ENCODE results near the gene ESPNL.
"Not testable (repeated sequence)": the region's sequence is repeated elsewhere in the genome, so short reads cannot be mapped to it uniquely, and the experiment has no call there.

The ESPNL gene

DNA sequence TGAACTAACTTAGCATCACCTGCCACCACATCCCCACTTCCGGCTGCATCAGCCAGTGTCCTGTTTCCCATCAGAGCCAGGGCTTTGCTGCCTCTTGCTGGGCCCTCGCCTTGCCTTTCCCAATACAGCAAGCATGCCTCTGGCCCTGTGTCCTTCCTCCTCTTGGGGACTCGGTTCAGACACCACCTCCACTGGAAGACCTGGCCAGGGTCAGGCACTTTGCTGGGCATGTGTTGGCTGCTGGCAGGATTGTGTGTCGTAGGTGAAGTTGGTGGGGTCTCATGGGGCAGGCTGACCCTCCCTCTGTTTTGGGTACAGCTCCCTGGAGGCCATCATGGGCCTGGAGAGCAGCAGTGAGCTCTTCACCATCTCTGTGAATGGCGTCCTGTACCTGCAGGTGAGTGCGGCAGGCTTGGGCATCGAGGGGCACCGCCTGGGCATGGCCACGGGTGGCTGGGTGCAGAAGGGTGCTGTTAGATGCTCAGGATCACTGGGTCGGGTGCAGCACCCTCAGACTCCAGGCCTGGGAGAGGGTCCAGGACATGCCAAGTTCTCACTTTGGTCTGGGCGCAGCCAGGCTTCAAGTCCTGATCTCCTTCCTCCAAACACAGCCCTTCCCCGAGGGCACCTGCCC is 65.3 kb downstream of the ESPNL start:
- H3K4me1 ChIP-seq (ENCODE audit: control insufficient read depth, insufficient read depth, low read length): no peaks in the 10 kb centered on the region
- H3K4me3 ChIP-seq (ENCODE audit: low read depth, low read length): no peak overlapping the region
- H3K36me3 ChIP-seq (ENCODE audit: control insufficient read depth, insufficient read depth, low read length): peaks cover 2% of the 10 kb centered on the region
- H3K9me3 ChIP-seq (ENCODE audit: control insufficient read depth, insufficient read depth, low read length): no peaks in the 10 kb centered on the region
- H3K27me3 ChIP-seq (ENCODE audit: control insufficient read depth, insufficient read depth, low read length): peaks cover 28% of the 10 kb centered on the region
- H3K9ac ChIP-seq (ENCODE audit: low read depth, low read length): no peak overlapping the region

DNA sequence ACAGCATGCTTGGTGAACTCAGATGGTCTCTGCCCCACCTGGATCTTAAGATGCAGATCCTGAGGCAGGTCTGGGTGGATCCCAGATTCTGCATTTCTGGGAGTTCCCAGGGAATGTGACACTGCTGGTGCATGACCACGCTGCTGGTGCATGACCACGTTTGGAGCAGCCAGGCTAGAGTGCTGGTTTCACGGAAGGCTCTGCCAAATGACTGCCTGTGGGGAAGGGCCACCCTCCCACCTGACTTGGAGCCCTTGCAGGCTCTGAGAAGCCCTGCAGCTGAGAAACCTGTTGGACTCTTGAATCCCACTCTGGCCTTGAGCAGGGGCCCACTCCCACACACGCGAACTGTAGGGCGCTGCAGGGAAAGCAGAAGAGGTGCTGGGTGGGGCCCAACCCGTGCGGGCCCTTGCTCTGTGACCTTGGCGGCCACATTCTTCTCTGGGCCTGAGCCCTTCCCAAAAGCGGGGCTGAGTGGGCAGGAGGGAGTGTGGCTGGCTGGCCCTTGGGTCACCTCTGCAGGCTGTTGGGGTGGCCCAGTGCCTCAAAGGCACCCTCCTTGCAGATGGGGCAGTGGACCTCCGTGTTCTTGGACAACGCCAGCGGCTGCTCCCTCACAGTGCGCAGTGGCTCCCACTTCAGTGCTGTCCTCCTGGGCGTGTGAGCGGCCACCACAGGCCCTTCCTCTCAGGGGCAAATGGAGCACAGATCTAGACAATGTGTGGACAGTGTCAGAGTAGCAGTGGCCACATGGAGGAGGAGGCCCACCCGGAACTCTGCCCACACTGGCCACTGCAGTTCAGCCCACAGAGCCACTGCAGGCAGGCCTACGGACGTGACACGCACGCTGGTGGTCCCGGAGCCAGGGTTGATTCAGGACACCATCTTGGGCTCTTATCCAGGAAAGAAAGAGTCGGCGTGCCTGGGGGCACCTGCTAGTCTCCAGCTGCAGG is 66.5 kb downstream of the ESPNL start:
- Histone ChIP-seq H3K9ac (ENCODE audit: low read depth, low read length) (no peak overlapping the region), H3K4me3 (ENCODE audit: low read depth, low read length) (no peak overlapping the region), H3K36me3 (ENCODE audit: control insufficient read depth, insufficient read depth, low read length) (peaks cover 2% of the 10 kb centered on the region), H3K9me3 (ENCODE audit: control insufficient read depth, insufficient read depth, low read length) (no peaks in the 10 kb centered on the region), H3K4me1 (ENCODE audit: control insufficient read depth, insufficient read depth, low read length) (no peaks in the 10 kb centered on the region), H3K27me3 (ENCODE audit: control insufficient read depth, insufficient read depth, low read length) (peaks cover 24% of the 10 kb centered on the region)

DNA sequence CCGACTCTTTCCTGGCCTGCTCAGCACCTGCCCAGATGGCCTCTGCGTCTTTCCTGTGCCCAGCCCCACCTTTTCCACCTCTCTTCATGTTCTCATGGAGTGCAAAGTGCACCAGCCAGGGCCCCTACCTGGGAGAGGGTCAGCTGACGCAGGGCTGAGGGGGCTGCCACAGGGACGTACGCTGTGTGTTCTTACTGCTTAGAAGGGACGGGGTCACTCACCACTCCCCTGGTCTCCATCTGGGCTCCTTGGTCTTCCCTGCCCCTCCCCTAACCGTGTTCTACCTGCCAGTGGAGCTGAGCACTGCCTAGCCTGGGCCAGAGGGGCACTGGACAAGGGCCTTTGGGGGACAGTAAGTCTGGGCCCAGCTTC is 67.2 kb downstream of the ESPNL start:
- H3K36me3 ChIP-seq (ENCODE audit: control insufficient read depth, insufficient read depth, low read length): peaks cover 4% of the 10 kb centered on the region
- H3K4me3 ChIP-seq (ENCODE audit: low read depth, low read length): no peak overlapping the region
- no peaks in the 10 kb centered on the region for H3K9me3 ChIP-seq (ENCODE audit: control insufficient read depth, insufficient read depth, low read length)
- H3K4me1 ChIP-seq (ENCODE audit: control insufficient read depth, insufficient read depth, low read length): no peaks in the 10 kb centered on the region
- no peak overlapping the region for H3K9ac ChIP-seq (ENCODE audit: low read depth, low read length)
- H3K27me3 ChIP-seq (ENCODE audit: control insufficient read depth, insufficient read depth, low read length): peaks cover 23% of the 10 kb centered on the region

DNA sequence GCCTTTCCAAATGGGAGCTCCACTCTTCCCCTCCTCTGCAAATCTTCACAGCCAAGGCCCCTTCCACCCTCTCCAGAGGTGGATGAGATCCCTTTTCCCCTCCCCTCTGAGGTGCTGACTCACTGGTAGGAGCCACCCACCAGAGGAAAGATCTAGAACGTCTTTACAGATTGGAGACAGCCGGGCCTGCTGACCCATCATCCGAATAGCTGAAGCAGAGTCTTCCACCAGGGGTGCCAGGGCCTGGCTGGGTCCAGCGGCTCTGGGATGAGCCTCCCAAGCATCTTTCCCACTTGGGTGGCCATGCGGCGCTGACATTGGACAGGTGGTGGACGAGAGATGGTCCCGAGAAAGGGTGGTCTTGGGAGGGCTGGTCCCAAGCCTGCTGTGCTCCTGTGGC is 67.6 kb downstream of the ESPNL start:
- no peaks in the 10 kb centered on the region for H3K4me1 ChIP-seq (ENCODE audit: control insufficient read depth, insufficient read depth, low read length)
- no peak overlapping the region for H3K9ac ChIP-seq (ENCODE audit: low read depth, low read length)
- no peak overlapping the region for H3K4me3 ChIP-seq (ENCODE audit: low read depth, low read length)
- no peaks in the 10 kb centered on the region for H3K9me3 ChIP-seq (ENCODE audit: control insufficient read depth, insufficient read depth, low read length)
- H3K27me3 ChIP-seq (ENCODE audit: control insufficient read depth, insufficient read depth, low read length): peaks cover 19% of the 10 kb centered on the region
- peaks cover 9% of the 10 kb centered on the region for H3K36me3 ChIP-seq (ENCODE audit: control insufficient read depth, insufficient read depth, low read length)

DNA sequence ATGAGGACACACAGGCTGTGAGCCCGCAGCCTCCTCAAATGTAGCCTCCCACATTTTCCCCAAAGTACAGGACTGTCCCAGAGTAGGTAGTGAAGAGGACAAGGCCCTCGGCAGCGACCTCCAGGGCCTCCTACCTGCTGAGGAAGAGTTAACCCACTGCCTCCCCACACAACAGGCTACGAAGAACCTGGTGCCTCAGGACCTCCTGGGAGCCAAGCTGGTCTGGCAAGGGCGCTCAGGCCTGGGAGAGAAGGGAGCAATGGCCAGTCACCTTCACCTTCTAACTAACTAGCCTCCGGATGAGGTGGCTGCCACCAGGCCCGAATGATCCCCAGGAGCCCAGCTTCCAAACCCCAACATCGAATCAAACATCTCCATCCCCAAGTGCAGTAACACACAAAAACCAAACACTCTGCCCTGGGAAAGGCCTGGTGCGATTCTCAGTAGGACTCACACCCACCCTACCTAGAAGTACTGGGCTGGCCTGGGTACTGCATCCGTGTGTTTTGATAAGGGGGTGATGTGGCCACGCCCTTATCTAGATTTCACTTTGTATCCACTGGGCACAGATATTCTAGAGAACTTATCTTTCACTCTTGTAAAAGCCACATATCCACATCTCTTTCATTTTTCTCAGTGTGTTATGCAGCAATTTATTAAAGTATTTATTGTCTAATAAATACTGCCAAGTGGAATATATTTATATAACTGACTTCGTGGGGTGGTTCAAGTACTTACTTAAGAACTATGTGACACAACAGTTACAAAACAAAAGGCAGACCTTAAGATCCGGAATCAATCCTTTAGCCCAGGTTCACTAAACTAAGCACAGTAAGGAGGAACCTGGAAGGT is 68.3 kb downstream of the ESPNL start:
- H3K4me1 ChIP-seq (ENCODE audit: control insufficient read depth, insufficient read depth, low read length): no peaks in the 10 kb centered on the region
- no peaks in the 10 kb centered on the region for H3K9me3 ChIP-seq (ENCODE audit: control insufficient read depth, insufficient read depth, low read length)
- peaks cover 9% of the 10 kb centered on the region for H3K36me3 ChIP-seq (ENCODE audit: control insufficient read depth, insufficient read depth, low read length)
- H3K9ac ChIP-seq (ENCODE audit: low read depth, low read length): no peak overlapping the region
- no peak overlapping the region for H3K4me3 ChIP-seq (ENCODE audit: low read depth, low read length)
- H3K27me3 ChIP-seq (ENCODE audit: control insufficient read depth, insufficient read depth, low read length): peaks cover 12% of the 10 kb centered on the region

DNA sequence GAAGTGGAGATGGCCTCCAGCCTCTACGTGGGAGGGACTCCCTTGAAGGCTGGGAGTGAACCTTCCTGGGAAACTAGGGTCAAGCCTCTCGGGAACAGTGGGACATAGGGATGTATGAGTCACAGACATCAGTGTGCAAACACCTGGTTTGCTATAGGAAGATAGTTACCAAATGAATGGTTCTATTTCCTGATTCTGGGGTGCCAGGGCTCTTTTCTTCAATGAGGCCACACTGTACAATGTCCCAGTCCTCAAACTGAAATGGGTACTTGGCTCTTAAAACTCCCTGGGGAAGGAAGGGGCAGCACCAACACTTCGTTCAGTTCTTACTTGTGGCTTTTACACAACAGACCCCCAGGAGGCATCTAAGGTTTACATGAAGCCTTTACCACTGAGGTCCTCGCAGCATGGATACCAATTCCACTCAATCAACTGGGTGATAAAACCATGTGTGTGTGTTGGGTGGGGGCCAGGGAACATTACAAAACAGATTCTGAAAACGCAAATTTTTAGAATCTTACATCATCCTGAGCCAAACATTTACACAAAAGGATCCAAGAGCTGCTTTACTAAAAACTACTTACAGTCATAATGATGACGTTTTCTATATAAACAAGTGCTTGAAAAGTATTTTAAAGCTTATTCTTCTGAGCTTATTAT is 69.0 kb downstream of the ESPNL start:
- Histone ChIP-seq H3K4me3 (ENCODE audit: low read depth, low read length) (no peak overlapping the region), H3K9me3 (ENCODE audit: control insufficient read depth, insufficient read depth, low read length) (no peaks in the 10 kb centered on the region), H3K4me1 (ENCODE audit: control insufficient read depth, insufficient read depth, low read length) (no peaks in the 10 kb centered on the region), H3K27me3 (ENCODE audit: control insufficient read depth, insufficient read depth, low read length) (peaks cover 7% of the 10 kb centered on the region), H3K9ac (ENCODE audit: low read depth, low read length) (no peak overlapping the region), H3K36me3 (ENCODE audit: control insufficient read depth, insufficient read depth, low read length) (peaks cover 10% of the 10 kb centered on the region)

DNA sequence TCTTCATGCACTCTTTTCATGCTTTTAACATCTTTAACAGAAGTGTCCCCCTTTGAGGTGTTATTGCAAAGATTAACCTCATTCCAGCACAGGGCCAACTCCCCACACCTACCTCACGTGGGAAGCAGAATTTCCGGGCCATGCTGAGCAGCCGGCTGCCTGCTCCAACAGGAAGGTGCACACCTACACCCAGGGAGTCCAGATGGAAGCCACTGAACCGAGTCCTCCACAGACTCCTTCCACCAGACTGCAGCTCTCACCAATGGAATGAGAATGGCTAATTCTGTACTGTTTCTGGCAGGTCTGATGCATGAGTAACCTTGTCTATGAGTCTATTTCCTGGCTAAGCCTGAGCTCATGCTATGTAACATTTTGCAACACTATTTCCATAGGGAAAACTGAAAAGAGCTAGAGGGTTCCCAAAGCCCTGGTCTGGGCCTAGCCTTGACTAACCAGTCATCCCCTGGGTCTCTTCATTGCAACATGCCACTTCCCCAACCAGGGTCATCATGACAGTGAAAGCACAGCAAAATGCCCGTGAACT is 69.6 kb downstream of the ESPNL start:
- no peaks in the 10 kb centered on the region for H3K4me1 ChIP-seq (ENCODE audit: control insufficient read depth, insufficient read depth, low read length)
- H3K27me3 ChIP-seq (ENCODE audit: control insufficient read depth, insufficient read depth, low read length): peaks cover 4% of the 10 kb centered on the region
- no peaks in the 10 kb centered on the region for H3K9me3 ChIP-seq (ENCODE audit: control insufficient read depth, insufficient read depth, low read length)
- H3K9ac ChIP-seq (ENCODE audit: low read depth, low read length): no peak overlapping the region
- H3K36me3 ChIP-seq (ENCODE audit: control insufficient read depth, insufficient read depth, low read length): peaks cover 12% of the 10 kb centered on the region
- H3K4me3 ChIP-seq (ENCODE audit: low read depth, low read length): no peak overlapping the region

DNA sequence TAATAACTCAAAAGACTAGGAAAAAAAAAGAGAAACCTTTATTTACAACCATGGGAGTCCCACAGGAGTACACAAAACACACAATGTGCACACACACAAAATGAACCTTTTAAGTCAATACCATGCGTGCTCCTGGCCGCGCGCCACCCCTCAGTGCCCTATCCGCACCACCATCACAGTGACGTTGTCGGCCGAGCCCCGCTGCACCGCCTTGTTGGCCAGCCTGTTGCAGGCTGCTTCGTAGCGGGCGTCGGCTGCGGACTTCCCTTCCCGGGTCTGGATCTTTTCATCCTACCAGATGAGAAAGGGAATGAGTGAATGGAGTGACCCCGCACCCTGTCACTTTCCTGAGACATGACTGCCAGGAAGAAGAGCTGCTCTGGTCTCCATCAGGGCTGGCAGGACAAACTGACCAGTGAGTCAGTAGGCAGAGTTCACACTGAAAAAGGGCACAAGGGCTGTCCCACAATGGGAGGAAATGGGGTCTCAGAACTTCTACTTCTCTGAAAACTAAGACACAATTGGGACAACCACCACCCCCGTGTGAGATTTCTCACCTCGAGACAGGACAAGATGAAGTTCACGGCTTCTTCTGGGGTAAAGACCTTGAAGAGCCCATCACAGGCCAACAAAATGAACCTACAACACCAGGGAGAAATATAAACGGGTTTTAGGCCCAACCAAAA is 70.4 kb downstream of the ESPNL start:
- no peak overlapping the region for H3K9ac ChIP-seq (ENCODE audit: low read depth, low read length)
- H3K4me1 ChIP-seq (ENCODE audit: control insufficient read depth, insufficient read depth, low read length): no peaks in the 10 kb centered on the region
- H3K9me3 ChIP-seq (ENCODE audit: control insufficient read depth, insufficient read depth, low read length): no peaks in the 10 kb centered on the region
- no peak overlapping the region for H3K4me3 ChIP-seq (ENCODE audit: low read depth, low read length)
- H3K27me3 ChIP-seq (ENCODE audit: control insufficient read depth, insufficient read depth, low read length): no peaks in the 10 kb centered on the region
- peaks cover 12% of the 10 kb centered on the region for H3K36me3 ChIP-seq (ENCODE audit: control insufficient read depth, insufficient read depth, low read length)

DNA sequence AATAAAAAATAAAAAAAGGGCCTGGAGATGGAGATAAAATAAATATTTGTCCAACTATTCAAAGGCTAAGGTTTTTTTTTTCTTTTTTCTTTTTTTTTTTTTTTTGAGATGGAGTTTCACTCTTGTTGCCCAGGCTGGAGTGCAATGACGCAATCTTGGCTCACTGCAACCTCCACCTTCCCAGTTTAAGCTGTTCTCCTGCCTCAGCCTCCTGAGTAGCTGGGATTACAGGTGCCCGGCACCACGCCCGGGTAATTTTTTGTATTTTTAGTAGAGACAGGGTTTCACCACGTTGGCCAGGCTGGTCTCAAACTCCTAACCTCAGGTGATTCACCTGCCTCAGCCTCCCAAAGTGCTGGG is 70.9 kb downstream of the ESPNL start:
- H3K9me3 ChIP-seq (ENCODE audit: control insufficient read depth, insufficient read depth, low read length); H3K4me1 ChIP-seq (ENCODE audit: control insufficient read depth, insufficient read depth, low read length); H3K4me3 ChIP-seq (ENCODE audit: low read depth, low read length); H3K9ac ChIP-seq (ENCODE audit: low read depth, low read length); H3K27me3 ChIP-seq (ENCODE audit: control insufficient read depth, insufficient read depth, low read length): not testable (repeated sequence)
- peaks cover 12% of the 10 kb centered on the region for H3K36me3 ChIP-seq (ENCODE audit: control insufficient read depth, insufficient read depth, low read length)

DNA sequence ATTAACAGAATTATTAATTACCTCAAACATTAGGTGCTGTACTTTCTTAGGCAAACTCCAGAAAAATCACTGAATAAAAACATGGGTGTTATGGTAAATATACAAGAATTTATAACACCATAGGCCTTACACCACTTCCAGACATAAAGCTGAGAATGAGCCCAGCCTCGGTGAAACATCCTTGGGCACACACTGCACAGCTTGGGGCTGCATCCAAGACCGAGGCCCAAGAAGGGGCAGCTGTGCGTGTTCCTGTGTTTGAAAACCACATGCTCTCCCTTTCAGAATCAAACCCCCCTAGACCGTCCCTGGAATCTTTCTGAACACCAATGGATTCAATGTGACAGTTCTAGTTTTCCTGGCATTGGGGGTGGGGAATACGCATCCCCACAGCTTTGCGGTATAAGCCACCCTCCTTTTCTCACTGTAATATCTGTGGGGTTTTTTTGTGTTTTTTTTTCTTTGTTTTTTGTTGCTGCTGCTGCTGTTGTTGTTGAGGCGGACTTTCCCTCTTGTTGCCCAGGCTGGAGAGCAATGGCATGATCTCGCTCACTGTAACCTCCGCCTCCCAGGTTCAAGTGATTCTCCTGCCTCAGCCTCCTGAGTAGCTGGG is 71.5 kb downstream of the ESPNL start:
- Histone ChIP-seq H3K9ac (ENCODE audit: low read depth, low read length) (no peak overlapping the region), H3K36me3 (ENCODE audit: control insufficient read depth, insufficient read depth, low read length) (peaks cover 12% of the 10 kb centered on the region), H3K9me3 (ENCODE audit: control insufficient read depth, insufficient read depth, low read length) (no peaks in the 10 kb centered on the region), H3K4me3 (ENCODE audit: low read depth, low read length) (no peak overlapping the region), H3K4me1 (ENCODE audit: control insufficient read depth, insufficient read depth, low read length) (no peaks in the 10 kb centered on the region), H3K27me3 (ENCODE audit: control insufficient read depth, insufficient read depth, low read length) (no peaks in the 10 kb centered on the region)
